ENCODE results near the gene VIPR2. TPM values are rescaled to one million over a fixed set of nuclear protein-coding genes. Genes with fewer than 3 reads are reported as not detected.

The VIPR2 gene
- total and polyA plus RNA-seq, 2 experiments from 2014 or later = 2.2 to 2.4 TPM

- H3K27ac ChIP-seq = no peak overlapping the region
- H3K4me3 ChIP-seq = no peak overlapping the region
- DNase-seq (ENCODE audit: low read depth in 1 of 2, low spot score in 1 of 2) = no peak
- no peaks in the 10 kb centered on the region for H3K9me3 ChIP-seq (ENCODE audit: low read depth)
- no peak for TF ChIP-seq CTCF (IDR thresholded peaks at IDR 0.05; ENCODE audit: low read depth, low read length)
- no peaks in the 10 kb centered on the region for H3K36me3 ChIP-seq
- H3K4me1 ChIP-seq (ENCODE audit: low read depth) = peaks cover 9% of the 10 kb centered on the region
- no peaks in the 10 kb centered on the region for H3K27me3 ChIP-seq
These were observed 131.4 kb downstream of the VIPR2 start for GRCh38 chr7:159013181-159013690.

- Histone ChIP-seq H3K27me3 (no peaks in the 10 kb centered on the region), H3K27ac (no peak overlapping the region), H3K9me3 (ENCODE audit: low read depth) (no peaks in the 10 kb centered on the region), H3K4me1 (ENCODE audit: low read depth) (peaks cover 9% of the 10 kb centered on the region), H3K36me3 (no peaks in the 10 kb centered on the region), H3K4me3 (no peak overlapping the region)
- no peak for DNase-seq (ENCODE audit: low read depth in 1 of 2, low spot score in 1 of 2)
- TF ChIP-seq CTCF (IDR thresholded peaks at IDR 0.05; ENCODE audit: low read depth, low read length) = no peak
These were observed 132.2 kb downstream of the VIPR2 start for GRCh38 chr7:159012353-159013069.

GRCh38 chr7:159011722-159012022 is 133.0 kb downstream of the VIPR2 start:
- TF ChIP-seq CTCF (IDR thresholded peaks at IDR 0.05; ENCODE audit: low read depth, low read length) = no peak
- H3K4me3 ChIP-seq = no peak overlapping the region

GRCh38 chr7:159010937-159011721 is 133.5 kb downstream of the VIPR2 start:
- Histone ChIP-seq H3K9me3 (ENCODE audit: low read depth) (no peaks in the 10 kb centered on the region), H3K4me1 (ENCODE audit: low read depth) (peaks cover 9% of the 10 kb centered on the region), H3K36me3 (no peaks in the 10 kb centered on the region), H3K27ac (no peak overlapping the region), H3K27me3 (no peaks in the 10 kb centered on the region), H3K4me3 (no peak overlapping the region)
- no peak for DNase-seq (ENCODE audit: low read depth in 1 of 2, low spot score in 1 of 2)
- no peak for TF ChIP-seq CTCF (IDR thresholded peaks at IDR 0.05; ENCODE audit: low read depth, low read length)

More at GRCh38 chr7:159011722-159012022, 133.0 kb downstream of the VIPR2 start:
- peaks cover 9% of the 10 kb centered on the region for H3K4me1 ChIP-seq (ENCODE audit: low read depth)
- no peak for DNase-seq (ENCODE audit: low read depth in 1 of 2, low spot score in 1 of 2)
- H3K36me3 ChIP-seq = no peaks in the 10 kb centered on the region
- no peaks in the 10 kb centered on the region for H3K27me3 ChIP-seq
- H3K9me3 ChIP-seq (ENCODE audit: low read depth) = no peaks in the 10 kb centered on the region
- no peak overlapping the region for H3K27ac ChIP-seq

GRCh38 chr7:159010411-159010810 is 134.3 kb downstream of the VIPR2 start:
- TF ChIP-seq CTCF (IDR thresholded peaks at IDR 0.05; ENCODE audit: low read depth, low read length) = no peak
- H3K27ac ChIP-seq = no peak overlapping the region
- DNase-seq (ENCODE audit: low read depth in 1 of 2, low spot score in 1 of 2) = no peak
- H3K4me3 ChIP-seq = no peak overlapping the region
- no peaks in the 10 kb centered on the region for H3K9me3 ChIP-seq (ENCODE audit: low read depth)
- H3K36me3 ChIP-seq = no peaks in the 10 kb centered on the region
- H3K27me3 ChIP-seq = no peaks in the 10 kb centered on the region
- H3K4me1 ChIP-seq (ENCODE audit: low read depth) = peaks cover 4% of the 10 kb centered on the region

All from cardiac muscle cell (in vitro differentiated cells and primary cell).